ENCODE measurements around the gene EVX1.

EVX1 gene

DNA sequence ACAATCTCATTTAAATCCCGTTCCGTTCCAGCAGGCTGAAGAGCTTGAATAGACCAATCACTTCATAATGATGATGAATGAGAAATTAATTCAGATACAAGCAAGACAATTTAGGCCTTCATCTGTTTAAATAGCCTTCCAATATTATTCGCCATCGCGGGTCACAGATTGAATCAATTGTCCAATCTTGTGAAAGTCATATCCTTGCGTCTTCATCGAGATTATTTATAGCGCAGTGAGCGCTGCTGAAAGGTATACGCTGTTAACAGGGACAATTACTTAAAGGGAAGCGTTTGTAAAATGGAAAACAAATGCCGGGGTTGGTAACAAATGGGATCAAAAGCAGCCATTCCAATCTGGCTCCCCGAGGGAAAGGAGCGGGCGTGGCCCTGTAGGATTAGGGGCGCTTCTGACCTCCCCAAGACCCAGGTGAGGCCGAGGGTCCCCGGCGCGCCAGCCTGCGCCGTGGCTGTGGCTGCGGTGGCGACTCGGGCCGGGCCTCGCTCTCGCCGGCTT lies 8.6 kb downstream of the EVX1 start:
- Mint-ChIP-seq H3K27ac (ENCODE audit: low read depth) (no peak overlapping the region), H3K36me3 (ENCODE audit: insufficient read depth) (peaks cover 1% of the 10 kb centered on the region), H3K9me3 (no peaks in the 10 kb centered on the region), H3K4me1 (peaks cover 6% of the 10 kb centered on the region), H3K4me3 (no peak overlapping the region), H3K27me3 (peaks cover 88% of the 10 kb centered on the region)
- DNase-seq (ENCODE audit: low spot score in 2 of 2), result no peak
- no peak for ATAC-seq (replicated peaks; ENCODE audit: extremely low read depth, poor library complexity, severe bottlenecking)

- ATAC-seq (replicated peaks; ENCODE audit: extremely low read depth, poor library complexity, severe bottlenecking) (no peak), DNase-seq (ENCODE audit: low spot score in 2 of 2) (no peak)
- Mint-ChIP-seq H3K36me3 (ENCODE audit: insufficient read depth) (peaks cover 1% of the 10 kb centered on the region), H3K9me3 (no peaks in the 10 kb centered on the region), H3K4me3 (no peak overlapping the region), H3K27me3 (peaks cover 83% of the 10 kb centered on the region), H3K4me1 (peaks cover 6% of the 10 kb centered on the region), H3K27ac (ENCODE audit: low read depth) (no peak overlapping the region)
These were observed 9.3 kb downstream of the EVX1 start for GRCh38 chr7:27251652-27252590.

- Mint-ChIP-seq H3K4me1 (peaks cover 6% of the 10 kb centered on the region), H3K36me3 (ENCODE audit: insufficient read depth) (peaks cover 1% of the 10 kb centered on the region), H3K4me3 (no peak overlapping the region), H3K9me3 (no peaks in the 10 kb centered on the region), H3K27ac (ENCODE audit: low read depth) (no peak overlapping the region), H3K27me3 (peaks cover 68% of the 10 kb centered on the region)
- DNase-seq (ENCODE audit: low spot score in 2 of 2) (no peak), ATAC-seq (replicated peaks; ENCODE audit: extremely low read depth, poor library complexity, severe bottlenecking) (no peak)
These were observed 12.0 kb downstream of the EVX1 start for GRCh38 chr7:27254625-27255024.

GRCh38 chr7:27260211-27260610 lies 17.6 kb downstream of the EVX1 start:
- Mint-ChIP-seq H3K27me3 (peaks cover 48% of the 10 kb centered on the region), H3K36me3 (ENCODE audit: insufficient read depth) (no peaks in the 10 kb centered on the region), H3K9me3 (no peaks in the 10 kb centered on the region), H3K4me1 (no peaks in the 10 kb centered on the region), H3K4me3 (no peak overlapping the region), H3K27ac (ENCODE audit: low read depth) (no peak overlapping the region)
- no peak for DNase-seq (ENCODE audit: low spot score in 2 of 2)
- ATAC-seq (replicated peaks; ENCODE audit: extremely low read depth, poor library complexity, severe bottlenecking), result no peak

- H3K36me3 Mint-ChIP-seq (ENCODE audit: insufficient read depth), result no peaks in the 10 kb centered on the region
- no peaks in the 10 kb centered on the region for H3K9me3 Mint-ChIP-seq
- no peak overlapping the region for H3K4me3 Mint-ChIP-seq
- no peaks in the 10 kb centered on the region for H3K4me1 Mint-ChIP-seq
- no peak for ATAC-seq (replicated peaks; ENCODE audit: extremely low read depth, poor library complexity, severe bottlenecking)
- DNase-seq (ENCODE audit: low spot score in 2 of 2), result no peak
- H3K27me3 Mint-ChIP-seq, result peaks cover 48% of the 10 kb centered on the region
- no peak overlapping the region for H3K27ac Mint-ChIP-seq (ENCODE audit: low read depth)
These were observed 19.5 kb downstream of the EVX1 start for GRCh38 chr7:27262121-27262520.

GRCh38 chr7:27263781-27264180 lies 21.2 kb downstream of the EVX1 start:
- Mint-ChIP-seq H3K4me3 (no peak overlapping the region), H3K27me3 (peaks cover 36% of the 10 kb centered on the region), H3K4me1 (no peaks in the 10 kb centered on the region), H3K36me3 (ENCODE audit: insufficient read depth) (no peaks in the 10 kb centered on the region), H3K27ac (ENCODE audit: low read depth) (no peak overlapping the region), H3K9me3 (no peaks in the 10 kb centered on the region)
- DNase-seq (ENCODE audit: low spot score in 2 of 2) (no peak), ATAC-seq (replicated peaks; ENCODE audit: extremely low read depth, poor library complexity, severe bottlenecking) (no peak)

DNA sequence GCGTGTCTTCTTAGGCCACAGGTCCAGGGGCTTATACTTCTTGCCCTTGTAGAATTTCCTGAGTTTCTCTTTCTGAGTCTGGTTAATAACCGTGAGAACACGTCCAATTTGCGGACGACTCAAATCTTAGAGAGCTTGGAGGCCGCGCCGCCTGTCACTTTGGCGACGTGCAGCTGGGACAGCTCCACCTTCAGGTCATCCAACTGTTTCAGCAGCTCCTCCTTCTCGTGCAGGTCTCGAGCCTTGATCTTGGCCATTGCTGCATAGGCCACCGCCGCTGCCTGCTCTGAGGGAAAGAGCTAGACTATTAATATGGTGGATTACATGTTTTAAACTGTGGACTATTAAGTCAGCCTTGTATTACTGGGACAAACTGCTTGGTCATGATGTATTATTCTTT lies 26.9 kb downstream of the EVX1 start:
- no peak for DNase-seq (ENCODE audit: low spot score in 2 of 2)
- no peak for ATAC-seq (replicated peaks; ENCODE audit: extremely low read depth, poor library complexity, severe bottlenecking)

DNA sequence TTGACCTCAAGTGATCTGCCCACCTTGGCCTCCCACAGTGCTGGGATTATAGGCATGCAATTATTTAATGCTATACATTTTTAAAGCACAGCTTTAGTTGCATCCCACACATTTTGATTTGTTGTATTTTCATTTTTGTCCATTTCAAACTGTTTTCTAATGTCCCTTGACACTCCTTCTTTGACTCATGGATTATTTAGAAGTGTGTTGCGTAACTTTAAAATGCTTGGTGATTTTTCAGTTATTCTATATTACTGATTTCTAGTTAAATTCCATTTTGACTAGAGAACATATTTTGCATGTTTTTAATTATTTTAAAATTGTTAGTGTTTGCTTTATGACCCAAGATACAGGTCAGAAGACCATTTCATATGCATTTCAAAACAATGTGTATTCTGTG lies 28.8 kb downstream of the EVX1 start:
- ATAC-seq (replicated peaks; ENCODE audit: extremely low read depth, poor library complexity, severe bottlenecking), result no peak
- peaks cover 15% of the 10 kb centered on the region for H3K9me3 Mint-ChIP-seq

More for the DNA sequence above, 26.9 kb downstream of the EVX1 start:
- Mint-ChIP-seq H3K36me3 (ENCODE audit: insufficient read depth) (no peaks in the 10 kb centered on the region), H3K9me3 (peaks cover 11% of the 10 kb centered on the region), H3K27me3 (peaks cover 25% of the 10 kb centered on the region), H3K4me1 (no peaks in the 10 kb centered on the region), H3K27ac (ENCODE audit: low read depth) (no peak overlapping the region), H3K4me3 (no peak overlapping the region)

GRCh38 chr7:27277628-27278027 lies 35.0 kb downstream of the EVX1 start:
- Mint-ChIP-seq H3K27ac (ENCODE audit: low read depth) (no peak overlapping the region), H3K4me3 (no peak overlapping the region), H3K36me3 (ENCODE audit: insufficient read depth) (no peaks in the 10 kb centered on the region), H3K9me3 (peaks cover 11% of the 10 kb centered on the region), H3K27me3 (peaks cover 25% of the 10 kb centered on the region), H3K4me1 (no peaks in the 10 kb centered on the region)
- no peak for DNase-seq (ENCODE audit: low spot score in 2 of 2)
- ATAC-seq (replicated peaks; ENCODE audit: extremely low read depth, poor library complexity, severe bottlenecking), result no peak

More for the DNA sequence above, 28.8 kb downstream of the EVX1 start:
- no peak for DNase-seq (ENCODE audit: low spot score in 2 of 2)
- Mint-ChIP-seq H3K27ac (ENCODE audit: low read depth) (no peak overlapping the region), H3K4me1 (no peaks in the 10 kb centered on the region), H3K27me3 (peaks cover 18% of the 10 kb centered on the region), H3K4me3 (no peak overlapping the region), H3K36me3 (ENCODE audit: insufficient read depth) (no peaks in the 10 kb centered on the region)

DNA sequence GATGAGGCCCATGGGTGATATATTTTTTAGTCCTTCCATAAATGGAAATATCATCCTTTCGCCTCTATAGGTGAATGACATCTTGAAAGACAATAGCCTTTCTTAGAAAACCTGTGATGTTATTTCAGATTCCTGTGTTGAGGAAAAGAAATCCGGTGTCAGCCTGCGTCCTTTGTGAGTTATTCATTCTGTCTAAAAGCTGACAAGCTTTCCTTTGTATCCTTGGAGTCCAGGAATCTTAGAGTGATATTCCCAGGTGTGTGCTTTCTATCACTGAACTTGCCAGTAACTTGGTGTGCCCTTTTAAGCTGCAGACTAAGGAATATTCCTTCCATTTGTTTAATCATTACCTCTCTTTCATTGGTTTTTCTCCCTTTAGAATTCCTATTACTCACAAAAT lies 41.0 kb downstream of the EVX1 start:
- DNase-seq (ENCODE audit: low spot score in 2 of 2) (no peak), ATAC-seq (replicated peaks; ENCODE audit: extremely low read depth, poor library complexity, severe bottlenecking) (no peak)
- Mint-ChIP-seq H3K27me3 (peaks cover 58% of the 10 kb centered on the region), H3K4me3 (no peak overlapping the region), H3K9me3 (no peaks in the 10 kb centered on the region), H3K36me3 (ENCODE audit: insufficient read depth) (no peaks in the 10 kb centered on the region), H3K4me1 (no peaks in the 10 kb centered on the region), H3K27ac (ENCODE audit: low read depth) (no peak overlapping the region)

GRCh38 chr7:27295236-27295635 lies 52.6 kb downstream of the EVX1 start:
- Mint-ChIP-seq H3K4me1 (no peaks in the 10 kb centered on the region), H3K36me3 (ENCODE audit: insufficient read depth) (no peaks in the 10 kb centered on the region), H3K4me3 (no peak overlapping the region), H3K27me3 (peaks cover 63% of the 10 kb centered on the region), H3K9me3 (no peaks in the 10 kb centered on the region), H3K27ac (ENCODE audit: low read depth) (no peak overlapping the region)
- DNase-seq (ENCODE audit: low spot score in 2 of 2) (no peak), ATAC-seq (replicated peaks; ENCODE audit: extremely low read depth, poor library complexity, severe bottlenecking) (no peak)

DNA sequence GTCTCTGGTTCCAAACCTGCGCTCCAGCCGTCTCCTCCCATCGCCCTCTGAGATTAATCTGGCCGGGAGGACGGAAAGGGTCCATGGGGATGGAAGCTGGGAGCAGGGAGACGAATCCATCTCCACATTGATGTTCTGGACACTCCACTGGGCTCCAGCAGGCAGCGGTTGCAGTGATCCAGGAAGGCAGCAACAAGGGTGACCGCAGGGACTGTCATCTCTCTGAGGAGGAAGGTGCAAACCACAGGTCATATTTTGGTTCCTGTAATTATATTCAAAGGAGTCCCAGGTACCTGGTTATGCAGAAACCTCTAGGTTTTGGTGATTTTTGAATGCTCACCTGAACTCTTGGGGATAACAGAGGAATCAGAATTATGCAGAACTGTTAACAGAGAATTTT lies 54.8 kb downstream of the EVX1 start:
- H3K36me3 Mint-ChIP-seq (ENCODE audit: insufficient read depth), result no peaks in the 10 kb centered on the region
- ATAC-seq (replicated peaks; ENCODE audit: extremely low read depth, poor library complexity, severe bottlenecking) (no peak), DNase-seq (ENCODE audit: low spot score in 2 of 2) (no peak)
- peaks cover 71% of the 10 kb centered on the region for H3K27me3 Mint-ChIP-seq
- H3K9me3 Mint-ChIP-seq, result no peaks in the 10 kb centered on the region
- no peak overlapping the region for H3K4me3 Mint-ChIP-seq
- H3K27ac Mint-ChIP-seq (ENCODE audit: low read depth), result no peak overlapping the region
- no peaks in the 10 kb centered on the region for H3K4me1 Mint-ChIP-seq
